GM21723 (cell line): ENCODE results near the gene NT5C3B.
A peak's percentile ranks its signal among the peaks of the same experiment; 100 is the strongest.

Experiments
- ATAC-seq: cut with Tn5 transposase; IDR thresholded peaks from one replicate; pipeline ENCODE4 v1.9.1; 2021; ENCODE audit warnings: mild to moderate bottlenecking, moderate library complexity; ENCODE audit not compliant: unreplicated experiment

Gene NT5C3B

DNA sequence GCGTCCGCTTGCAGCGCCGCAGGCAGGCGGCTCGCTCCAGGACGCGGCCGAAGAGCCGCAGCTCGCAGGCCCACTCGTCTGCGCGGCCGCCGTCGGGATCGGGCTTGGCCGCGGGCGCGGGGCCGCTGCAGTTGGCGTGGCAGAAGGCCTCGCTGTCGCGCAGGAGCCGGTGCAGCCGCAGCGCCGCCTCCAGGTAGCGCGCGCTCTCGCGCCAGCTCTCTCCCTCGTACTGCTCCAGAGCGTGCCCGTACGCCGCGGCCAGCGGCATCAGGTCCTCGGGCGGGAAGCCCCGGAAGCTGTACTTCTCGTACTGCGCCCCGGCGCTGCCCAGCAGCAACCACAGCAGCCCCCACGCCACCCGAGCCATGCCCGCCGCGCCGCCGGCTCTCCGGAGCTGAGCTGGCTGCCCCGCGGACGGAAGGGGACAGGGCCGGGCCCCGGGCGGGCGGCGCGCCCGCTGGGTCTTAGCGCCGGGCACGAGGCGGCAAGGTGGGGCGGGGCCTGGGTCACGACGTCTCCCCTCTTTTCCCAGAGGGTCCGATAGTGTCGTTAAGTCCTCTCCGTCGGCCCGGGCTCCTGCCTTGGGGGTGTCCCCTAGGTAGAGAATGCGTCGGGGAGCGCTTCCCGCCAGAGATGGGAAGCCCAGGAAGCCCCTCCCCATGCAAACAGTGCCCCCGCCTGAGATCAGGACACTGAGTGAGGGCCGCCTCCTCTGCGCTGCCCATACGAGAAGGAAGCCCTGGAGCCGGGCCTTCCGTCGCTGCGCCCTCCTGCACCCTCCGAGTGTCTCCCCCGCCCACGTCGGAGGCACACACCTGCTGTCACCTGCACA, 24.3 kb downstream of the NT5C3B start, which contains the start of gene P3H4:
Gene P3H4 (minus strand): TSS at position 401 of the 832 bp plus-strand sequence. CDS start 34 bp downstream, at position 367.
- ATAC-seq, result peak; percentile 73

DNA sequence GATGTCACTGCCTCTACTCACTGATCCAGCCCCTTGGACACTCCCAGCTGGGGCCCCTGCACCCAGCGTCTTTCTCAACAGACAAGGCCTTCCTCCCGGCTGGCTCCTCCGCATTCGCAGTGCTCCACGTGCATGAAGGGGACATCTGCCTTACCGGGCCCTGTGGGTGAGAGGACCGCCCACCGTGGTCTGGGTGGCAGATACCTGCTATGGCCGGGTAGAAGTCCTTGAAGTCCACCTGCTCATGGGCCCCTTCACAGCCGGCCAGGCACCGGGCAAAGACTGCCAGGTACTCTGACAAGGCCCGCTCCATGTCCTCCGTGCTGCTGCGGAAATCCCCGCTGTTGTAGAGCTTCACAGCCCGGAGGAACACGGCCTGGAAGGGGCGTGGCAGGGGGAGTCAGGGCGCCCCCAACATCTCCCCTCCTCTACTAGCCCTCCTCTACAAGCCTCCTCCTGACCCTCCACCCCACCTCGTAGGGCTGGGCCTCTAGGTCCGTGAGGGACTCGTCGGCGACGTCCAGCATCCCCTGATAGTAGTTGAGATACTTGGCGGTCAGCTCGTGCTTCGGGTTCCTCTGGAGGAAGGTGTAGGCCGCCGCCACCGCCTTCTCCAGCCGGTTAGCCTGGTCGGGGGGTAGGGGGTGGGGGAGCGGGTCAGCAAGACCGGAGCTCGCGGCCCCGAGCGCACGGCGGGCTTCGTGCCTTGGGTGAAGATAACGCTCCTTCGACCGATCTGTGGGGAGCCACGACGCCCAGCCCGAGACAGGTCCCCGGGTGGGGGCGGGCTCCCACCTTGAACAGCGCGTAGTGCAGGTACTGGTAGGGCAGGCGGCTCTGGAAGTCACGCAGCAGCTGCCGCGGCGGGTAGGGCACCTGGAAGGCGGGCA, 25.1 kb downstream of the NT5C3B start:
- peak; percentile 10 for ATAC-seq

DNA sequence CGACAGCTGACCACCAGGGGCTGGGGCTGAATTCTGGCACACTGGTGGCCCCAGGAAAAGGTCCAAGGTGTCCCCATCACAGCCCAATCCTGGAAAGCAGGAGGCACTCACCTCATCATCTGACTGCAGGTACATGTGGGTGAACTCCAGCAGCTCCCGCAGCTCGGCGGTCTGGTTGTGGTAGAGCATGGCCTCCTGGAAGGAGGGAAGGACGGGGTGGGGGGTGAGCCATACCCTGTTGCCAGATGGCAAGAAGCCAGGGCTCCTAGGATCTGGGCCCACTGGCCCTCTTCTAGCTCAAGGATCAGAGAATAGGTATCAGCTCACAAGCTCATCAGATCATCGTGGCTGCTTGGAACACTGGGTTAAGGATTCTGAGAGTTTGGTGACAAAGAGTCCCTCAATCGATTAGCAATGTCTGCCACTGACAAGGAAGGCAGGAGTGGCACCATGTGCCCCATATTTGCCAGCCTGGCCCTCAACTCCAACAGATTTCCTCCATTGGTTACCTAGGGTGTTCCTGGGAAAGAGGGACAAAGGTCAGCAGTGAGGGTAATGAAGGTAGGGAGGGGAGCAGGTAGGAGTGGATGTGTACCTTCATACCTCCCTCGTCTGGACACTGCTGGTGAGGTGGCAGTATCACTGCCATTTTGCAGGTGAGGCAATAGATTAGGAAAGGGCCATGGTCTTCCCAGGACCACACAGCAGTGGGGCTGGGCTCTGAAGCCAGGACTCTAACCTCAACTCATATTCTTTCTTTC, 29.2 kb downstream of the NT5C3B start:
- ATAC-seq, result no peak

DNA sequence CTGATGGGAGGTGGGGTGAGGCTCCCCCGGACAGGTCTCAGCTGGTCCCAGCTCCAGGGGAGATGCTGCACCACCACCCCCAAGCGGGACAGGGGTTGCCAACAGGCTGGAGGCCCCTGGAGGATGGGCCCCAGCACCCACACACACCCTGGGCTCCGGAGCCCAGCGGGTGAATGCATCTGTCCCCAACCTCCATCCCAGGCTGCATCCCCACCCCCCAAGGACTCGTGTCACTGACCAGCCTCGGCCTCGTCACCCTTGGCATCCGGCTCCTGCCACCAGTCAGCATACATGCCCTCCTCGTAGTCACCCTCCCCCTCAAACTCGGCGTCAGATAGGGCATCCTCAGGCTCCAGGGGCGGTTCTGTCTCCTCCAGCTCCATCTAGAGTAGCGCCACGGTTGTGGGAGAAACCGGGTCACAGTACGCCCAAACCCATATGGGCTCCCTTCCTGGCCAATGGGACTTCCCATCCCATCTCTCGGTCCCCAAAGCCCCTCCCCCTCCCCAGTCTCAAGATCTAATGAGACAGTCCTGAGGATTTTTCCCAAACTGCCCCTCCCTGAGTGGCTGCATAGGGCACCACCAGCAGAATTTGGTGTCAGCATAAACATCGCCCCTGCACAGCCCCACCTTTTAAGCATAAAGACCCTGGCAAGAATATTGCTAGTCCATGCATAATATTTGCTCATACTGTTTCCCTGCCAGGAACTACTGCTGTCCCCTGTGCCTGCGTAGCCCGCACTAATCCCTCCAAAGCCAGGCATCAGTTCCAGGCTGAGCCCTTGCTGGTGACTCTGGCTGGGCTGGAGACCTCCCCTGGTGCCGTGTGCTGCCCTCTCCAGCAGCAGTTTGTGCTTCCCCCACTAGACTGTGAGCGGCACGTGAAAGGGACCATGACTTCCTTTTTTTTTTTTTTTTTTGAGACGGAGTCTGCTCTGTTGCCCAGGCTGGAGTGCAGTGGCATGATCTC, 32.7 kb downstream of the NT5C3B start:
- ATAC-seq, result no peak

DNA sequence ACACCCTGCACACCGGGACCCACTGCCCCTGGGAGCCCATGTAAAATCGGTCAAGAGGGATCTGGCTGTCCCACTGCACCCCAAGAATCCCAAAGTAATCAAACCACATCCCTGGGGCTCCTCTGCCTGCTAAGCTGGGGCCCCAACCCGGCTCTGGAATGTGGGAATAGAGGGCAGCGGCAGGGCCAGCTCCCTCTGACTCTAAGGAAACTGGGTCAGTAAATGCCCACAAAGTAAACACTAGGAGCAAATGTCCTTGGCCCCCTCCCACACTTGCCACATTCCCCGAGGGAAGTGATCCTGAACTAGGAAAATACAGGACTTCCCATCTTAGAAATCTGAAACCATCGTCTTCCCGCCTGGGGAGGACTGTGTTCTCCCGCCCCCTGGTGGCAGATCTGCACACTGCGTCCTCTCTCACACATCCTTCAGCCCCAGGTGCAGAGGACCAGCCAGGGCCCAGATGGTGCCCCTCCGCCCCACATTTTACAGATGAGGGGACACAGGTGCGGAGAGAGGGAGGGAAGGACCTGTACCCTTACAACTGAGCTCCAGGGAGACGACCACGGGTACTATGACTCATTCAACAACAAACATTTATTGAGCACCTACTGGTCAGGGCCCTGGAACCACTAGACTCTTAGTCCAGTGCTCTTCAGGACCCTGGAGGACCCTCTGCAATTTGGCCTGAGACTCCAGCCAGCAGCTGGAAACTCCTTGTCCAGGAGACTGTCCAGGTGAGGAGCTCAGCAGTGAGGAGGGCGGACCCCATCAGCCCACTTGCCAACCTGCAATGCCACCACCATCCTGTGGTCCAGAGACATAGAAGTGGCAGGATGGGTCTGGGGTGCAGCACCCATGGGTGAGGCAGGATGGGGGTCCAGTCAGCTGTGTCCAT, 34.4 kb downstream of the NT5C3B start:
- no peak for ATAC-seq

DNA sequence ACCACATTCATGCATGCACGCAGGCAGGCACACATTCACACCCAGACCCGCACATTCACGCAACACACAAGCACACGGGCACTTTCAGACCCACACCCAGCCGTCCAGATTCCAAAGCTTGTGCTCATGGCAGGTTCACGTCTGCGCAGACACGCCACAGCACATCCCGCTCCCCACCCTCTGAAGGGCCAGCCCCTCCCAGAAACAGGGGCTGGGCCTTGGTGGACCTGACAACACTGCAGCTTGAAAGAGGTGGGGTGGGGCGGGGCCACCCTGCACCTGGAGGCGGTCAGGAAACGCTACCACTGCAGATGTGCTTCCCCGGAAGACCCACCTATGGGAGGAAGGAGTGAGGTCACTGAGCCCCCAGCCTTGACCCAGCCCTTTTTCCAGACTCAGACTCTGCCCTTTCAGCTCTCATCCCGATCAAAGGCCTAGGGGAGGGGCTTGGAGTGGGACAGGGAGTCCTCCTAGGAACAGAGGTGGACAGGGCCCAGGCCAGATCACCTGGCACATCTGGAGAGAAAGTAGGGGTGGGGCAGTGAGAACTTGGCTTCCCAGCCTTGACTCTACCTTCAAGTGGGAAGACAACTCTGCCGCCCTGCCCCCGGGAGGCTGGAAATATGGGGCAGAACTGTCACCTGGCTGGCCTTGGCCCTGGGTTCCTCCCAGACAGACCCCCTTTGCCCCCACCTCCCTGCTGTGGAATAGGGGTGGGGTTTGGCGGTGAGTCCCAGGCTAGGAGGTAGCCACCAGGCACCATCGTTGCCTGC, 35.2 kb downstream of the NT5C3B start:
- ATAC-seq, result no peak

DNA sequence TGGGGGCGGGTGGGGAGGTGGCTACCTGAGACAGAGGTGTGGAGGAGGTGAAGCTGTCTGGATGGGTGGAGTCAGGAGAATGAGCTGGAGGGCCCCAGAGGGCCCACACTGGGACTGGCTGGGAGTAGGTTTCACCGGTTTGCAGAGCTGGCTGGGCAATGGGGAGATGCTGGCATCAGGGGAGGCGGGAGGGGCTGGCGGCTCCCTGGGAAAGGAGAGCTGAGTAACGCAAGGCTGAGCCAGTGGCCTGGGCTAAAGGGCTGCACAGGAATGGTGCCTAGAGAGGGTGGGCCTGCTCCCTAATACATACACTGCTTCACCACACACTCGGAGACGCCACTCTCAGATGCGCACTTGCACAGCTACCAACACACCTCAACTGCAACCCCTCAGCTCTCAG, 36.7 kb downstream of the NT5C3B start:
- ATAC-seq, result no peak

DNA sequence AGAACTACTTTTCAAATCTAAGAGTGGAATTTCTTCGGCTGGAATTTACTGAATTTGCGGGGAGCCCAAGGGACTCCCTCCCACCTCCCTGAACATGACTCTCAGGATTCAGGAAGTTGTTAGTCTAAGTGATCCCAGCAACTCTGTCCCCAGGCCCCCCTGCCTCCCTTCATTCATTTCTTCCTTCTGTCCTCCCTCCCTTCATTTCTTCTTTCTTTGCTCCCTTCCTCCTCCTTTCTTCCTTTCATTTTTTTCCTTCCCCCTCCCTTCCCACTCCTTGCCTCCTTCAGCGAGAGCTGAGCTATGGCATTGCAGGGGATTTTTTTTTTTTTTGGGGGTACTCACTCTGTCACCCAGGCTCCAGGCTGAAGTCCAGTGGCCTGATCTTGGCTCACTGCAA, 38.7 kb downstream of the NT5C3B start:
- ATAC-seq, result no peak

DNA sequence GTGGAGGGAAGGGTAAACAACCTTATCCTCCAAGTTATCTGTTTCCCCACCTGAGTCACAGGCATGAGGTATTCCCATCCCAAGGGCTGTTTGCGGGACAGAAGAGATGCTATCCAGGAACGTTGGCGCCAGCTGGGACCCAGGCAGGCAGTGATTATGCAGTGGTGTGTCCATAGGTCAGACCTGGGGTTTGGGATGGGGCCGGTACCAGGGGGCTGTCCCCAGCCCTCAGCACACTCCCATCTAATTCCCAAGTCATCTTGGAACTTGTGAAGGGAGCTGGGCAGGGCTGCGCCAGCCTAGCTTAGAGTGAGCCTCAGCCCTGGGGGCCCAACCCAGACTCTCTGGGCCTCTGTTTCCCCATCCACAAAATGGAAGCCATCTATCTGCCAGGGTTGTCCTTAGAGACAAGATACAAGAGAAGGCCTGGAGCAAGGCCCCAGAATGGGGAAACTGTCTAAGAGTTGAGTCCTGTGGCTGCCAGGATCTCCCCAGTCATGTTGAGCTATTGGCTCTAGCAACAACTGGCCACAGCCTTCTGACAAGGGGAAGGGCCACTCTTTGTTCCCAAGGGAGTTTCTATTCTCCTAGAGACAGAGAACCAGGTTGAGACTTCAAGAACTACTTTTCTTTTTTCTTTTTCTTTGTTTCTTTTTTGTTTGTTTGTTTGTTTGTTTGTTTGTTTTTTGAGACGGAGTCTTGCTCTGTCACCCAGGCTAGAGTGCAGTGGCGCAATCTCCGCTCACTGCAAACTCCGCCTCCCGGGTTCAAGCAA, 39.7 kb downstream of the NT5C3B start:
- no peak for ATAC-seq

DNA sequence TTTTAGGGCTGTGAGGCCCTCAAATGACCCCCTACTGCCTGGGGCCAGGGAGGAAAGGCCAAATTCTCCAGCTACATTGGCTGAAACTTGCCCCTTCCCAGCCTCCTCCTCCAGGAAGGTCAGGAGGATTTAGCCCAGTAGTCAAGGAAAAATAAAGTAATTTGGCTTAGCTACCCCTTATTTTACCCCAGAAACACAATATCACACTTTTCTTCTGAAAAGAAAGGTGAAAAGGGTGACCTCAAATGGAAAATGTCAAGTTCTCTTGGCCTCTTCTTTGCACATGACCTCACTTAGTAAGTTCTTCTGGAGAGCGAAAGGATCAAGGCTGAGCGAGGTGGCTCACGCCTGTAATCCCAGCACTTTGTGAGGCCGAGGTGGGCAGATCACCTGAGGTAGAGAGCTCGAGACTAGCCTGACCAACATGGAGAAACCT, 41.5 kb downstream of the NT5C3B start:
- ATAC-seq, result no peak

DNA sequence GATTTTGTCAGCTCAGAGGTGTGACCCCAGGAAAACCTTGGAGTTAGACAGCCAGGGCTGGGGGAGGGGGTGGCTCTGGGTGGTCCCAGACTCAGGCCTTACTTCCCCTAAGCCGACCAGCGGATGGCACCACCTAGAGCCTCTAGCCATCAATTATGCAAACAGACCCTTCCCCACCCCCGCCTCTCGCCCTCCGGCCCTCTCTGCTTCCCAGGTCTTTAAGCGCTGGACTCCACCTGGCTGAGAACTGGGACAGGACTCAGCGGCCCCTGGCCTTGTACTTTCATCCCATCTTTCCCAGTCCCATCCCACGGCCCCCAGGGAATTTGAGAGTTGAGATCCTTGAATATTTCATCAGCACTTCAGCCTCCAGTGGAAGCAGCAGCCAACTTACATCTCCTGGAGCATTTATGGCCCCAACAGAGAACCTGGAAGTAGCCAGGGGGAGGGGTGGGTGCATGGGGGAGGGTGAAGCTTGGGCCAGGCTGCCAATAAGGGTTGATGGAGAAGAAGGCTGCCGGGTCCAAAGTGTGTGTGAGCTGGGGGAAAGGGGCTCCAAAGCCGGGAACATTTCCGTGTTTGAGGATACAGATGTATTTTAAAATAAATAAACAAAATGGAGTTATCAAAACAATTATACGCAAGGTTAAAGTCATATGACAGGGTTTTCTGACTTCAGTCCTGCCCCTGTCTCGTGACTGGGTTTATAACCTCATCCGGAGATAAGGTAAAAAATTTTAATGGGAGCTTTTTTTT, 42.1 kb downstream of the NT5C3B start:
- no peak for ATAC-seq

DNA sequence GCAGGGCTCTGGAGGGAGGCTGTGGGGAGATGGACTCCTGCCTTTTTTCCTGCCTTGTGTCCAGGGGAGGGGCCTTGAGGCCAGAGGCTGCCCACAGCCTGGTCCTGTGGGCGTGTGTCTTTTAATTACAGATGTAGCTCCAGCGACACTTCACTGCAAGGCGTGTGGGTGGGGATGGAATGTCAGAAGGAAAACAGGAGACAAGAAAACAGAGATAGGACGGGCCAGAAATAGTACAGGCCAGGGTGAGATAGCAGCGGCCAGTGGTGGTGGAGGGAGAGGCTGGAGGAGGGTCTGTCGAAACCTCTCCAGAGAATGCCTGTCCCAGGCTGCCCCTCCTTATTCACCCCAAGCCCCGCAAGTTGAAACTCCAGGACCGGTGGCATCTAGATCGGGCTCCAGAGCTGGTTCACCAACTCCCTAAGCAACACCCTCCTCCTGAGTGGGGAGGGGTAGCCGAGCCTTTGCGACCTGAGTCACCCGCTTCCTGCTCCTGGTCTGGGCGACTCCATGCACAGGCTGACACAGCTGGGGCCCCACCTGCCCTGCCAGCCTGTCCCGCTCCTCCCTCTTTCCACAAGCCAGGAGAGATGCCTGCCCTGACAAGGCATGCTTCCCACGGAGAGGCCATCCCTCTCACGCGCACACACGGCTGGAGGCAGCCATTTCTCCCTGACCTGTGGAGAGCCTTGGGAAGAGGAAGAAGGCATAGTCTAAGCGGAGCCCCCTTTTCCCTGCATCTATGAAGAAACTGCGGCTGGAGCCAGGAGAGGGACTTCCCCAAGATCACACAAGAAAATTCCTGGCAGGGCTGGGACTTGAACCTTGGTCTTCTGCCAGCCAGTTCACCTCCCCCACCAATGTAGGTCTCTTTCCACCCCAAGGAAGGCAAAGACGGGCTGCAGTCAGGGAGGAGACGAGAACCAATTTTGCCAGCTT, 42.9 kb downstream of the NT5C3B start:
- ATAC-seq, result no peak

DNA sequence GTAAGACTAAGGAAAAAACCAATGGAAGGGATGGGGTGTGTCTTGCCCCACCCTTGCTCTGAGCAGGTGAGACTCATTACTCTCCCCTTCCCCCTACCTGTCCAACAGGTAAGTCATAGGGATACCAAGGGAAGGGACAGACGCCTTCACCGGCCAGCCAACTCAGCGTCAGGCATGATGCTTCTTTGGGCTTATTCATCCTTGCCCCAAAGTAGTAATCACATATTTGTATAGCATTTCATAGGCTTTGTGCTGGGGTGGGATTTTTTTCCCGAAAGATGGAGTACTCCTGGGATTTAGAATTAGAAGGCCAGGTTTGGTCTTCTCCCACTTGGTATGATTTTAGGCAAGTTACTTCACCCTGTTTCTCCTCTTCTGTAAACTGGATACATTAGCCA, 49.0 kb downstream of the NT5C3B start:
- no peak for ATAC-seq

DNA sequence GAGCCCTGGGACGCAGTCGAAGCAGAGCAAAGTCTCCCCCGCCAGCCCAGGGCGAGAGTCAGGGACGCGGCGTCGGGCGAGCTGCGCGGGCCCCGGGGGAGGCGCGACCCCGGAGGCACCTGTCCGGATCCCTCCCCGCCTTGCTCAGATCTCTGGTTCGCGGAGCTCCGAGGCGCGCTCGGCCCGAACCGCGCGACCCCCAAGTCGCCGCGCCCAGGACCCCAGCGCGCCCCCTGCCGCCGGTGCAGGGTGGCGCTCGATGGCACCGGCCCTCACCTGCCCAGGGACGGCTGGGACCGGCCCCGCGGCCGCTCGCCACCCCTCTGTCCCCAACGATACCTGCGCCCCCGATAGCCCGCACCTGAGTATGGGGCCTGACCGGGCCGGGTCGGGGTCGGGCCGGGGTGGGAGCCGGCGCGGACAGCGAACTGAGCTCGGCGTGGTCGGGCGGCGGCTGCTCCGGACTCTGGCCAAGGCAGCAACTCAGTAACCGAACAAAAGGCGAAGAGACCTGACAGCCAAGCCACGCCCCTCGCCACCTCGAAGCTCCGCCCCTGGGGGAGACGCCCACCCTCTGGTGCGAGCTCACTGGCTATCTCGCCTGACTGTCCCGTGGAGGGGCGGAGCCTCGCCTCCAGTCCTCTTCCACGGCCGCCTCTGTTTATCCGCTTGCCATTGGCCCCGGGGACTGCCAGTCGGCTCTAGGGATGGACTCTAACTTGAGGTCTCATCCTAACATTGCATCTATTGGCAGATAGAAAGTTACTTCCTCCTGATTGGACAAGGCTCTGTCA, 49.6 kb downstream of the NT5C3B start, which contains the start of gene JUP:
Gene JUP (minus strand): TSS at position 485 of the 794 bp plus-strand sequence. CDS start 14,857 bp downstream, outside the sequence.
- ATAC-seq, result peak; percentile 88

DNA sequence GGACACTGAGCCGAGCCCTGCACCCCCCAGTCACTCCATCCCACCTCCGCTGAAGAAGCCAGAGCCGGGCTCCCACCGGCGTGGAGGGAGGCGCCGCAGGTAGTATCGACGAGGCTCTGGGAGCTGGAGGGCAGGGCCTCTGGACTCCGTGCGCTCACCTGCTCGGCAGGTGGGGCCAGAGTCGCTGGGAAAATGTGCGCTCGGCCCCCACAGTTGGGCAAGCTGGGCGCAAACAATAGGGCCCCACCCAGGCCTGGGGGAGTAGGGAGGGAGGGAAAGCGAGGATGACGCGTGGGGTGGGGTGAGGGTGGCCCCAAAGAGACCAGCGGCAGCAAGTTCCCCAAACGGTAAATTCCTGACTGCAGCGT, 50.2 kb downstream of the NT5C3B start:
- no peak for ATAC-seq
